ENCODE data around the gene RNF26. TPM values are rescaled to one million over a fixed set of nuclear protein-coding genes. Genes with fewer than 3 reads are reported as not detected.

The RNF26 gene
- total and polyA plus RNA-seq, 2 experiments from 2014 or later: 15.8 to 46.9 TPM

GRCh38 chr11:119319700-119320239 lies 14.6 kb upstream of the RNF26 start:
- H3K27ac ChIP-seq: no peak overlapping the region
- H3K27me3 ChIP-seq: peaks cover 35% of the 10 kb centered on the region
- DNase-seq (ENCODE audit: low spot score): no peak
- no peak overlapping the region for H3K4me2 ChIP-seq
- WGBS (ENCODE audit: low lambda C conversion rate, missing lambda C conversion rate): 78% methylated on average over 11 of the region's 11 CpGs
- H2AFZ ChIP-seq: no peak overlapping the region
- no peaks in the 10 kb centered on the region for H3K79me2 ChIP-seq
- H3K9me3 ChIP-seq (ENCODE audit: low read depth): no peaks in the 10 kb centered on the region
- no peaks in the 10 kb centered on the region for H3K36me3 ChIP-seq (replicated peaks; ENCODE audit: insufficient read depth, low read depth)
- H3K9me2 ChIP-seq (replicated peaks; ENCODE audit: insufficient read depth): no peaks in the 10 kb centered on the region
- H4K20me1 ChIP-seq (ENCODE audit: insufficient read depth, poor library complexity, severe bottlenecking): no peaks in the 10 kb centered on the region
- TF ChIP-seq CTCF (IDR thresholded peaks at IDR 0.05; ENCODE audit: poor library complexity) (no peak), EZH2 (IDR thresholded peaks at IDR 0.05; ENCODE audit: borderline replicate concordance) (no peak), EZH2phosphoT487 (IDR thresholded peaks at IDR 0.05; ENCODE audit: low read depth, severe bottlenecking, unreplicated experiment) (no peak)
- H3K4me1 ChIP-seq (ENCODE audit: insufficient read depth): peaks cover 31% of the 10 kb centered on the region
- H3K4me3 ChIP-seq: no peak overlapping the region

- no peaks in the 10 kb centered on the region for H3K9me3 ChIP-seq (ENCODE audit: low read depth)
- peak overlapping the region; percentile 92 for H2AFZ ChIP-seq
- peak overlapping the region; percentile 63 for H3K4me3 ChIP-seq
- H3K4me2 ChIP-seq: peak overlapping the region; percentile 98
- WGBS (ENCODE audit: low lambda C conversion rate, missing lambda C conversion rate): 41% methylated on average over 12 of the region's 17 CpGs
- no peaks in the 10 kb centered on the region for H3K9me2 ChIP-seq (replicated peaks; ENCODE audit: insufficient read depth)
- peaks cover 26% of the 10 kb centered on the region for H3K4me1 ChIP-seq (ENCODE audit: insufficient read depth)
- no peaks in the 10 kb centered on the region for H3K36me3 ChIP-seq (replicated peaks; ENCODE audit: insufficient read depth, low read depth)
- peaks cover 29% of the 10 kb centered on the region for H3K27me3 ChIP-seq
- no peak for DNase-seq (ENCODE audit: low spot score)
- no peaks in the 10 kb centered on the region for H3K79me2 ChIP-seq
- TF ChIP-seq CTCF (IDR thresholded peaks at IDR 0.05; ENCODE audit: poor library complexity): no peak
- TF ChIP-seq EZH2phosphoT487 (IDR thresholded peaks at IDR 0.05; ENCODE audit: low read depth, severe bottlenecking, unreplicated experiment): no peak
- no peak for TF ChIP-seq EZH2 (IDR thresholded peaks at IDR 0.05; ENCODE audit: borderline replicate concordance)
- H4K20me1 ChIP-seq (ENCODE audit: insufficient read depth, poor library complexity, severe bottlenecking): no peaks in the 10 kb centered on the region
- peak overlapping the region; percentile 15 for H3K27ac ChIP-seq
These were observed 14.0 kb upstream of the RNF26 start for GRCh38 chr11:119320240-119320775.

- Histone ChIP-seq H3K9me2 (replicated peaks; ENCODE audit: insufficient read depth) (no peaks in the 10 kb centered on the region), H3K27ac (peak overlapping the region; percentile 56), H3K4me1 (ENCODE audit: insufficient read depth) (peaks cover 20% of the 10 kb centered on the region), H3K36me3 (replicated peaks; ENCODE audit: insufficient read depth, low read depth) (no peaks in the 10 kb centered on the region), H3K79me2 (no peaks in the 10 kb centered on the region), H2AFZ (peak overlapping the region; percentile 92), H3K9me3 (ENCODE audit: low read depth) (no peaks in the 10 kb centered on the region), H4K20me1 (ENCODE audit: insufficient read depth, poor library complexity, severe bottlenecking) (no peaks in the 10 kb centered on the region), H3K4me3 (peak overlapping the region; percentile 63), H3K4me2 (peak overlapping the region; percentile 98), H3K27me3 (peaks cover 23% of the 10 kb centered on the region)
- WGBS (ENCODE audit: low lambda C conversion rate, missing lambda C conversion rate): 2% methylated on average over 27 of the region's 60 CpGs
- peak; percentile 67 for DNase-seq (ENCODE audit: low spot score)
- TF ChIP-seq EZH2phosphoT487 (IDR thresholded peaks at IDR 0.05; ENCODE audit: low read depth, severe bottlenecking, unreplicated experiment) (no peak), EZH2 (IDR thresholded peaks at IDR 0.05; ENCODE audit: borderline replicate concordance) (no peak), CTCF (IDR thresholded peaks at IDR 0.05; ENCODE audit: poor library complexity) (no peak)
These were observed 13.4 kb upstream of the RNF26 start for GRCh38 chr11:119320776-119321524.

Data from hepatocyte (in vitro differentiated cells).